Activated CD4-positive, alpha-beta T cell treated with anti-CD3 and anti-CD28 coated beads for 4 hours (primary cell): ENCODE results near the gene ICAM5.

Experiments used
- DNase-seq, 2 donors: peaks; one replicate each; pipeline ENCODE4 v3.0.0-alpha.2; 2020

Gene ICAM5

GRCh38 chr19:10292789-10293636 lies 3.3 kb downstream of the ICAM5 start:
- DNase-seq, result no peak

DNA sequence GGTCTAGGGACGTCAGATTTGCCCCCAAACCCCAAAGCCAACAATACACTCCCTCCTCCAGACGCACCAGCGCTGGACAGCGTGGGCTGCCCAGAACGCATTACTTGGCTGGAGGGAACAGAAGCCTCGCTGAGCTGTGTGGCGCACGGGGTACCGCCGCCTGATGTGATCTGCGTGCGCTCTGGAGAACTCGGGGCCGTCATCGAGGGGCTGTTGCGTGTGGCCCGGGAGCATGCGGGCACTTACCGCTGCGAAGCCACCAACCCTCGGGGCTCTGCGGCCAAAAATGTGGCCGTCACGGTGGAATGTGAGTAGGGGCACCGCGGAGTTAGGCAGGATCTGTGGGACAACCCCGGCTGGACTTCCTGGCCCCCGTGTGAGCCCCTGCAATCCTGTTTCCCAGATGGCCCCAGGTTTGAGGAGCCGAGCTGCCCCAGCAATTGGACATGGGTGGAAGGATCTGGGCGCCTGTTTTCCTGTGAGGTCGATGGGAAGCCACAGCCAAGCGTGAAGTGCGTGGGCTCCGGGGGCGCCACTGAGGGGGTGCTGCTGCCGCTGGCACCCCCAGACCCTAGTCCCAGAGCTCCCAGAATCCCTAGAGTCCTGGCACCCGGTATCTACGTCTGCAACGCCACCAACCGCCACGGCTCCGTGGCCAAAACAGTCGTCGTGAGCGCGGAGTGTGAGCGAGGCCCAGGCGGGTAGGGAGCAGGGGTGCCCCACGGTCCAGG lies 4.0 kb downstream of the ICAM5 start:
- DNase-seq, result no peak

DNA sequence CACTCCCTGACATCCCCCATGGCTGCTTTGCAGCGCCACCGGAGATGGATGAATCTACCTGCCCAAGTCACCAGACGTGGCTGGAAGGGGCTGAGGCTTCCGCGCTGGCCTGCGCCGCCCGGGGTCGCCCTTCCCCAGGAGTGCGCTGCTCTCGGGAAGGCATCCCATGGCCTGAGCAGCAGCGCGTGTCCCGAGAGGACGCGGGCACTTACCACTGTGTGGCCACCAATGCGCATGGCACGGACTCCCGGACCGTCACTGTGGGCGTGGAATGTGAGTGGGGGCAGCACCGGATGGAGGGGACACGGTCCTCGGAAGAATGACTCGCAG lies 4.6 kb downstream of the ICAM5 start:
- DNase-seq, result no peak

DNA sequence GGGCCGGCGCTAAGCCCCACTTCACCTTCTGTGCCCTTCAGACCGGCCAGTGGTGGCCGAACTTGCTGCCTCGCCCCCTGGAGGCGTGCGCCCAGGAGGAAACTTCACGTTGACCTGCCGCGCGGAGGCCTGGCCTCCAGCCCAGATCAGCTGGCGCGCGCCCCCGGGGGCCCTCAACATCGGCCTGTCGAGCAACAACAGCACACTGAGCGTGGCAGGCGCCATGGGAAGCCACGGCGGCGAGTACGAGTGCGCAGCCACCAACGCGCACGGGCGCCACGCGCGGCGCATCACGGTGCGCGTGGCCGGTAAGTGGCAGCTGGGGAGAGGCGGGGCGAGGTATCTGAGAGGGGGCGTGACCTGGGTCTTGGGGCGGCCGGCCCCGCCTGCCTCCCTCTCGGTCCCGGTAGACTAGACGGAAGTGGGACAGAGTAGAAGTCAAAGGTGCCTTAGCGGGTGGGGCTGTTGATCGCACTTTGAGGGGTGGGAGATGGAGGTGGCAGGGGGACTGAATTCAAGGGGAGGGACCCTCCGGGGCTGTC lies 5.6 kb downstream of the ICAM5 start:
- peak; percentile 65 to 68 for DNase-seq

DNA sequence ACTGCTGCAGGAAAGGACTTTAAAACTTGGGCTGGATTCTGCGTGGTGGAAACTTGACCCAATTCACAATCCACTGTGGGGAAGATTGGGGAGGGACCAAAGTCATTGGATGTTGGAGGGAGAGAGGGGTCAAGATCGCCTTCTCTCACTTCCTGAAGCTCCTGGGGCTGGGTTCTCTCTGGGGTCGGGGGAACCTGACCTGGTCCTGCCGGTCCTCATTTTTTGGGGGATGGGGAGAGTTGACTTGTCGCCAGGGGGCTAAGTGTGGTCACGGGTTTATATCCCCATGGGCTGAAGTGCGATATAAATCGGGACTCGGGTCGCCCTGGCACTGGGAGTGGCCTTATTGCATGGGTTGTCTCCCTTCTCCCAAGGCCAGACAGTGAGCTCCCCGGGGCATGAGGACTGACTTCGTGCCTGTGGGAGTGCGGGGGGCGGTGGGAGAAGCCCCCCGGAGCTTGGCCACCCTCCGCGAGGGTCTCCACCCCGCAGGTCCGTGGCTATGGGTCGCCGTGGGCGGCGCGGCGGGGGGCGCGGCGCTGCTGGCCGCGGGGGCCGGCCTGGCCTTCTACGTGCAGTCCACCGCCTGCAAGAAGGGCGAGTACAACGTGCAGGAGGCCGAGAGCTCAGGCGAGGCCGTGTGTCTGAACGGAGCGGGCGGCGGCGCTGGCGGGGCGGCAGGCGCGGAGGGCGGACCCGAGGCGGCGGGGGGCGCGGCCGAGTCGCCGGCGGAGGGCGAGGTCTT lies 6.3 kb downstream of the ICAM5 start:
- no peak for DNase-seq

DNA sequence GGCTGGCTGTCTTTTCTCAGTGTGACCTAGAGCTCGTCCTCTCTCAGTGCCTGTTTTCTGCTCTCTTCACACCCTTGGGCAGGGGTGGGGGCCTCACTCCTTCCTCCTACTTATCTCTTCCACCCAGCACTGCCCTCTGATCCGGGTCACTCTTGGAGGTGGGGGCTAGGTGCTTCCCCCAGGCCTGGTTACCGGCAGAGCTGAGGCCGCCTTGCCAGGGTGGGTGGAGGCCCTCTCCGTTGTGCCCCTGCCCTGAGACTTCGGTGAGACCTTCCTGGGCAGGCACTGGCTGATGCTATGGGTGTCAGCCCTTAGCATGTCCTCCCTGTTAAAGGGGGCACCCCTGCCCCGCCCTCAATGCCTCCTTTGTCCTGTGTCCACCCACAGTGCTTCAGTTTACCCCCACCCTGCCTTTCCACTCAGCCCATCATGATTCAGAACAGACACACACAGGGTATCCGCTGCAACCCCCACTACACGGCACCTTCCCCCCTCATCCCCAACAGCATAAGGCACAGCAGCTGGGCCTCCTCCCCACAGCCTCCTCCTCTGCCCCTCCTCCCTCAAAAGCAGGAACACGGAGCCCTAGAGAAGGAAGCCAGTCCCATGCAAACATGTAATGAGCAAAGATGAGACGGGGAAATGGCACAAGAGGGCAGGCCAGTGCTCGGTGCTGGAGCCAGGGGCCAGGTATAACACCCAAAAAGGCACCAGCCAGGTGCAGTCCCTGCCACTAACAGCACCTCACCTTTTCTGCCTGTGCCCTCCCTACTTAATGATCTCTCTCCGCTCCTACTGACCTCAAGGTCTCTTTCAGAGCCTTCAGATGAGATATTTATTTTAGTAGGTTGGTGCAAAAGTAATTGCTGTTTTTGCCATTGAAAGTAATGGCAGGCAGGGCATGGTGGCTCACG lies 10.1 kb downstream of the ICAM5 start:
- DNase-seq, result no peak

GRCh38 chr19:10305139-10305806 lies 15.5 kb downstream of the ICAM5 start:
- DNase-seq, result no peak

GRCh38 chr19:10306327-10306726 lies 16.6 kb downstream of the ICAM5 start:
- DNase-seq, result no peak

- no peak for DNase-seq
These were observed 19.7 kb downstream of the ICAM5 start, which contains the start of gene ZGLP1 for GRCh38 chr19:10309423-10309822. TSS of gene ZGLP1 (minus strand) at chr19:10309815.

DNA sequence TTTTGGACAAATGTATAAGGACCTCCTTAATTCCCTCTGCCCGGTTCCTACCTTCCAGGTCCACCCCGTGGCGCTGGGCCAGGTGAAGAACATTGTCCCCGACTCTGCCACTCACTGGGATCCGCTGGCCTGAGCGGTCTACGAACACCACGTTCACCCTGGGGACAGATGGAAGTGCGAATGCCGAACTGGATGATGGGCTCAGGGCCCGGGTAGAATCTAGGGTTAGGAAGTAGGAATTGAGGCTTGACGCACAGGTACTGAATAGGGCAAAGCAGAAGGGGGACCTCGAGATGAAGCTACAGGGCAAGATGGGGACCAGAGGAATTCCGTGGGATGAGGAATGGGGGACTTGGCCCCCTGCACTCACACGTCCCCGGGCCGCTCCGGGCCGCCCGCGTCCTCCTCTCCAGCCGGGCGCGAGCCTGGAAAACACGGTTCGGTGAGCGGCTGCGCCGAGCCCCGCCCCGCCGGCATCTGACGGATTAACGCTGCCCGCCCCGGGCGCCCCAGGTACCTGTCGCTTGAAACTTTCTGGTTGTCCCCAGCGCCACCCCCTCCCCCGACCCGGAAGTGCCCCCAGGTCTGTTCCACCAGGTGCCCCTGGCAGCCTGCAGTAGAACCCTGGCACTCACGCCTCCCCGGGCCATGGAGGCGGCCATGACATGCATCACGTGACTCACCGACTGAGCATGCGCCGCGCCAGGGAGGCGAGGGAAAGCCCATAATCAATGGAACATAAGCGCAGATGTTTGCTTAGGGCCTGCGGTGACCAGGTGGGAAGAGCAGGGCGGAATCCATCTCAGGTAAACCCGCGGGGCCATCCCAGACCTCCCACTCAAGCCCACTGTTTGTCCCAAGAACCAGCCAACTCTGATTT lies 25.8 kb downstream of the ICAM5 start, which contains the start of gene FDX2:
TSS of gene FDX2 (minus strand) at position 681 of the 880 bp plus-strand sequence. CDS start at position 662, 19 bp downstream.
- peak; percentile 92 to 95 for DNase-seq

DNA sequence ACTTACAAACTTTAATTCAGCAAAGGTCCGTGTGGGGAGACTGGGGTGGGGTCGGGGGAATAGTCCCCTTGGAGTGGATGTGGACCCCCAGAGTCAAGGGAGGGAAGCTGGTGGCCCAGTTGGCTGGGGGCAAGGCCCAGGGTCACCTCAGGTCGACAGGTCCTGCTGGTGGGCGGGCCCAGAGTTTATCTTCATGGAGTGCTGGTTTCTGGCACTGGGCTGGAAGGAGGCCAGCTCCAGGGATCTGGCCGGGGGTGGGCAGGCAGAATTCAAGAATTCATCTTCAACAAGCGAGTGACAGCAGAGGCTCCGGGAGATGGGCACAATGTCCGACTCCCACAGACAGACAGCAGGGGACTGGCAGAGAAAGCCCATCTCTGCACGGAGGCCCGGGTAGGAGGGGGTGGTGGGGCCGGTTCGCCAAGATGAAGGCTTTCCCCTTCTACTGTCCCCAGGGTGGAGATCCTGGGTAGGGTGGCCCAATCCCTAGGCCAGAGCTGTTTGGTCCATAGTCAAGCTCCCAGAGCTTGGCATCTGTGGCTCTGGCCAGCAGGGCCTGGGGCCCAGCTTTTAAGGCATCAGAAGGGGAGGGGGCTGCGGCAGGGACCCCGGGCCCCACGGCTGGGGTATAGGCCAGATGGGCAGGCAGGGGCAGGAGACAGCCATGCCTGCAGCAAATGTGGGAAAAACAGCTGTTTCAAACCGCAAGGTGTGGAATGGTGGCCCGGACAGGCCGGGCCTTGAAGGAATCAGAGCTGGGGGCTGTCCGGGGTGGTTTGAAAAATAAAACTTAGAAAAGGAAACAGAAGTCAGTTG lies 26.7 kb downstream of the ICAM5 start:
- no peak for DNase-seq

GRCh38 chr19:10317045-10317856 lies 27.5 kb downstream of the ICAM5 start:
- no peak for DNase-seq

GRCh38 chr19:10317857-10318462 lies 28.2 kb downstream of the ICAM5 start:
- DNase-seq, result no peak

DNA sequence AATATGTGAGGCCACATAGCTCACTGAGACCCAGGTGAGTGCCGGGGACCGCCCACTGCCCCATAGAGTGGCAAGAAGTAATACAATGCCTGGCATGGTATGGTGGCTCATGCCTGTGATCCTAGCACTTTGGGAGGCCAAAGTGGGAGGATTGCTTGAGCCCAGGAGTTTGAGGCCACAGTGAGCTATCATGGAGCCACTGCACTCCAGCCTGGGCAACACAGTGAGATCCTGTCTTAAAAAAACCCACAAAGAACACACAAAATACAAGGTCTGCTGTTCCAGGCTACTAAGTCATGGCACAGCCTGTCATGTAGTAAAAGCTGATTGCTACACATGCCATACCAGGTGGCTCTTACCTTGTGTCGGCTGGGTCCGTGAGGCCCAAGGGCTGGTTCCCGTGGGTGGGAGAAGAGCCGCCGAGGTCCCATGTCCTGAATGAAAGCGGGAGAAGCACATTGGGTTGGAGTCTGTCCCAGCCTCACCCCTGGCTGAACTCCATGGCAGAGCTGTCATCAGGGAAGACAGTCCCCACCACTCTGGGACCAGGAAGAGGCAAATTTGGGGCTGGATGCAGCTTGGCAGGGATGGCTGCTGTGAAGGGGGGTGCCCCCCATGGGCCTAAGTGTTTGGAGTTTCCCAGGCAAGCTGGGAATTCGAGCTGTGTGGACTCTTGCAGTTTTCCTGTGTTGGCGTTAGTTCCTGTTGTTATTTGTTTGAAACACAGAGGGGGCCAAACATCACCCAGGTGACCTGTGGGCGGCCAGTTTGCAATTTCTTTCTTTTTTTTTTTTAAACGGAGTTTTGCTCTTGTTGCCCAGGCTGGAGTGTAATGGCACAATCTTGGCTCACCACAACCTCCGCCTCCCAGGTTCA lies 29.3 kb downstream of the ICAM5 start:
- no peak for DNase-seq

DNA sequence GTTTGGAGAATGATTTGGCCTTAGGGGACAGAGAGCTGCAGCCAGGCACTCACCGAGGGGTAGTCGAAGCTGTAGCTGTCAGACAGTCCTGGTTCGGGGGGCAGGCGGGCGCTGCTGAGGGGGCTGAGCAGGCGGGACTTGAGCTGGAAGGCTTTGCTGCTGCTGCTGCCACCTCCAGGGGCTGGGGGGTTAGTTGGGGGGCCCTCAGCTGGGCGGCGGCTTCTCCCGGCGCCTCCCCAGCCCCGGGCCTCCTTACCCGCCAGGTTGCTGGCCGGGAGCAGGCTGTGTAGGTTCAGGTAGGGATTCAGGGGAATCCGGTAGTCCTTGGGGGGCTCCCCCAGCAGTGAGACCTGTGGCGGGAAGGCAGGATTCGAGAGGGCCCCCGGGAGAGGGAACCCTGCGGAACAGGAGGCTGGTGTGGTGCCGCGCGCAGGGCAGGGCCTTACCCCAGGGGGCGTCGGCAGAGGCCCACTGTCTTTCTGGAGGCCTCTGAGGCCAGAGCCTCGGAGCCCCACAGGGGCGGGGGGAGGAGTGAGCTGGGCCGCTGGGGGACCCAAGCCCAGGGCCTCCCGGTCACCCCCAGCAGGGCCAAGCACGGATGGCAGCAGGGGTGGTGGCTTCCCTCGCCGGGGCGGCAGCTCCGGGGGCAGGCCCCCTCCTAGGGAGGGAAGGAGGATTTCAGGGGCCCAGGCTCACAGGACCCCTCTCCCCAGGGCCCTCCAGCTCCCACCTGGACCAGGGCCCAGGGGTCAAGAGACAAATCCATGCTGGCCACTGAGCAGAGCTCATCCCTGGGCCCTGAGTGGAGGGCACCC lies 31.1 kb downstream of the ICAM5 start:
- DNase-seq, result no peak

GRCh38 chr19:10321417-10321797 lies 31.7 kb downstream of the ICAM5 start:
- DNase-seq, result no peak
